ENCODE data around the gene KCNK10.

KCNK10 gene

GRCh38 chr14:88251650-88252049 is 71.4 kb downstream of the KCNK10 start:
- H3K4me3 ChIP-seq (replicated peaks in 1 of 2; ENCODE audit: low read depth in 2 of 2, low read length in 2 of 2), result no peak overlapping the region
- TF ChIP-seq CTCF (IDR thresholded peaks at IDR 0.05; ENCODE audit: low read depth, low read length), result no peak
- no peak for DNase-seq (ENCODE audit: low read depth in 2 of 2)

- TF ChIP-seq CTCF (IDR thresholded peaks at IDR 0.05; ENCODE audit: low read depth, low read length), result no peak
- H3K4me3 ChIP-seq (replicated peaks in 1 of 2; ENCODE audit: low read depth in 2 of 2, low read length in 2 of 2), result no peak overlapping the region
- DNase-seq (ENCODE audit: low read depth in 2 of 2), result no peak
These were observed 73.8 kb downstream of the KCNK10 start for GRCh38 chr14:88249266-88249665.

- no peak for TF ChIP-seq CTCF (IDR thresholded peaks at IDR 0.05; ENCODE audit: low read depth, low read length)
- peak; percentile 29 to 68 for DNase-seq (ENCODE audit: low read depth in 2 of 2)
- H3K4me3 ChIP-seq (replicated peaks in 1 of 2; ENCODE audit: low read depth in 2 of 2, low read length in 2 of 2), result no peak overlapping the region
These were observed 74.5 kb downstream of the KCNK10 start for GRCh38 chr14:88248606-88249005.

GRCh38 chr14:88247228-88247627 is 75.8 kb downstream of the KCNK10 start:
- TF ChIP-seq CTCF (IDR thresholded peaks at IDR 0.05; ENCODE audit: low read depth, low read length), result no peak
- H3K4me3 ChIP-seq (replicated peaks in 1 of 2; ENCODE audit: low read depth in 2 of 2, low read length in 2 of 2), result no peak overlapping the region
- no peak for DNase-seq (ENCODE audit: low read depth in 2 of 2)

GRCh38 chr14:88245321-88245720 is 77.7 kb downstream of the KCNK10 start:
- TF ChIP-seq CTCF (IDR thresholded peaks at IDR 0.05; ENCODE audit: low read depth, low read length), result no peak
- DNase-seq (ENCODE audit: low read depth in 2 of 2), result no peak
- H3K4me3 ChIP-seq (replicated peaks in 1 of 2; ENCODE audit: low read depth in 2 of 2, low read length in 2 of 2), result no peak overlapping the region

GRCh38 chr14:88243946-88244345 is 79.1 kb downstream of the KCNK10 start:
- H3K4me3 ChIP-seq (replicated peaks in 1 of 2; ENCODE audit: low read depth in 2 of 2, low read length in 2 of 2), result no peak overlapping the region
- TF ChIP-seq CTCF (IDR thresholded peaks at IDR 0.05; ENCODE audit: low read depth, low read length), result no peak
- no peak for DNase-seq (ENCODE audit: low read depth in 2 of 2)

- no peak for TF ChIP-seq CTCF (IDR thresholded peaks at IDR 0.05; ENCODE audit: low read depth, low read length)
- no peak overlapping the region for H3K4me3 ChIP-seq (replicated peaks in 1 of 2; ENCODE audit: low read depth in 2 of 2, low read length in 2 of 2)
- DNase-seq (ENCODE audit: low read depth in 2 of 2), result no peak
These were observed 80.6 kb downstream of the KCNK10 start for GRCh38 chr14:88242446-88242845.

Data from cardiac fibroblast (primary cell).